ENCODE measurements around the gene YIPF6. TPM values are rescaled to one million over a fixed set of nuclear protein-coding genes. Genes with fewer than 3 reads are reported as not detected.

The YIPF6 gene
- total and polyA plus RNA-seq, 9 donors, result 8.6 to 31.7 (median 25.4) TPM

DNA sequence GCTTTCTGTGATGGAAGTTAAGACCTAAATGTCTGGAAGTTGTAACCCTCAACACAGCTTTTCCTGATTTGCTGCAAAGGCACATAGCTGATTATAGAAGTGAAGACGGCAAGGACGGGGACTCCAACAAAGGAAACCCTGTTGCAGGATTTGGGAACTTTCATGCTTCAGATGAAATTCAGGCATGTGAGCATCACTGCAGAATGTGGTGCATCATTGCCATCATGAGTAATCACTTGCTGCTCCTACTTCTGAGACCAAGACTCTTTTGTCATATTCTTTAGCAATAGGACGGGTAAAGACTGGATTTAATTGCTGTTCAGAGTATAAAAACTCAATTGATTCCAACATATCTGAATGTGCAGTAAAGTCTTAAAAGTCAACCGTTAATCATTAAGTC lies 35.8 kb downstream of the YIPF6 start:
- no peak overlapping the region for H3K4me3 ChIP-seq
- intact Hi-C loops (cut with DNase I), result no loop called here
- TF ChIP-seq, protein P1, sequence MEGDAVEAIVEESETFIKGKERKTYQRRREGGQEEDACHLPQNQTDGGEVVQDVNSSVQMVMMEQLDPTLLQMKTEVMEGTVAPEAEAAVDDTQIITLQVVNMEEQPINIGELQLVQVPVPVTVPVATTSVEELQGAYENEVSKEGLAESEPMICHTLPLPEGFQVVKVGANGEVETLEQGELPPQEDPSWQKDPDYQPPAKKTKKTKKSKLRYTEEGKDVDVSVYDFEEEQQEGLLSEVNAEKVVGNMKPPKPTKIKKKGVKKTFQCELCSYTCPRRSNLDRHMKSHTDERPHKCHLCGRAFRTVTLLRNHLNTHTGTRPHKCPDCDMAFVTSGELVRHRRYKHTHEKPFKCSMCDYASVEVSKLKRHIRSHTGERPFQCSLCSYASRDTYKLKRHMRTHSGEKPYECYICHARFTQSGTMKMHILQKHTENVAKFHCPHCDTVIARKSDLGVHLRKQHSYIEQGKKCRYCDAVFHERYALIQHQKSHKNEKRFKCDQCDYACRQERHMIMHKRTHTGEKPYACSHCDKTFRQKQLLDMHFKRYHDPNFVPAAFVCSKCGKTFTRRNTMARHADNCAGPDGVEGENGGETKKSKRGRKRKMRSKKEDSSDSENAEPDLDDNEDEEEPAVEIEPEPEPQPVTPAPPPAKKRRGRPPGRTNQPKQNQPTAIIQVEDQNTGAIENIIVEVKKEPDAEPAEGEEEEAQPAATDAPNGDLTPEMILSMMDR (IDR thresholded peaks at IDR 0.05), result no peak
- TF ChIP-seq EP300 (IDR thresholded peaks at IDR 0.05) (no peak), POLR2A (IDR thresholded peaks at IDR 0.05) (no peak)
- H3K4me1 ChIP-seq (ENCODE audit: insufficient read depth), result no peaks in the 10 kb centered on the region
- no peaks in the 10 kb centered on the region for H3K27me3 ChIP-seq
- no peaks in the 10 kb centered on the region for H3K9me3 ChIP-seq
- H3K27ac ChIP-seq, result no peak overlapping the region
- WGBS, 3 donors, result 77 to 80% (median 78%) methylated on average over 4 of the region's 4 CpGs
- no peaks in the 10 kb centered on the region for H3K36me3 ChIP-seq
- DNase-seq, result no peak

DNA sequence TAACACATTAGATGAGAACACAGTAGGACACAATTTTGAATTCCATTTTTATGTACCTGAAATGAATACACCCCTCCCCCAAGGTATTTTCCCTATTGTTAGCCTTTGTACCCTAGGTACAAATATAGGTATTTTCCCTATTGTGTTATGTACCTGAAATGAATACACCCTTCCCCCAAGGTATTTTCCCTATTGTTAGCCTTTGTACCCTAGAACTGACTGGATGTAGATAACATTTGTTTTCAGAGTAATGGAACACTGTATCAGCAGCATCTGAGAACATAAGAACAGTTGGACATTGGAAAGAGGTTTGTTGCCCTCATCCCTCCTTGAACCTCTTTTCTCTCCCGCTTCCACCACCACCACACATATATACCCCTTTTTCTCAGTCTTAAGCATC lies 37.6 kb downstream of the YIPF6 start:
- DNase-seq, result no peak
- Histone ChIP-seq H3K27me3 (no peaks in the 10 kb centered on the region), H3K4me3 (no peak overlapping the region), H3K36me3 (no peaks in the 10 kb centered on the region), H3K4me1 (ENCODE audit: insufficient read depth) (no peaks in the 10 kb centered on the region), H3K27ac (no peak overlapping the region), H3K9me3 (no peaks in the 10 kb centered on the region)
- 69 to 82% (median 81%) methylated on average over 1 of the region's 1 CpG for WGBS, 3 donors
- intact Hi-C loops (cut with DNase I), result no loop called here
- TF ChIP-seq EP300 (IDR thresholded peaks at IDR 0.05) (no peak), POLR2A (IDR thresholded peaks at IDR 0.05) (no peak)
- TF ChIP-seq, protein P1 (IDR thresholded peaks at IDR 0.05), result no peak

DNA sequence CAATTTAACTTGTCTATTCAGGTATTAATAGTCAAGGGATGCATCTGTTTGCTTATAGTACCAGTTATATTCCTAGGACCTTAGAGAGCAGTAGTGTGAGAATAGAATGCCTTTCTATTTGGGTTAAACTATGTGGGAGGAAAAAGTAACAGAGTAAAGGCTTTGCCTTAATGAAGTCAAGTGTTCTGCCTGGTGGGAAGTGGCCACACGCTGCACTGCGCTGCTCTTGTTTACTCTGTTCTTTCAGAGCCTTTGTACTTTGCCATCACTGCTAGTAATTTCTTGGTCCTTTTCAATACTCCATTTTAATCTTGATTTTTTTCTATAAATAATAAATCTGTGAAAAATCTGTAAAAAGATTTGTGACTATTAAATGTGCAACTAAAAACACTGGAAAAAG lies 38.0 kb downstream of the YIPF6 start:
- TF ChIP-seq, protein P1 (IDR thresholded peaks at IDR 0.05), result no peak
- TF ChIP-seq EP300 (IDR thresholded peaks at IDR 0.05) (no peak), POLR2A (IDR thresholded peaks at IDR 0.05) (no peak)
- intact Hi-C loops (cut with DNase I), result no loop called here
- H3K4me1 ChIP-seq (ENCODE audit: insufficient read depth), result no peaks in the 10 kb centered on the region
- no peak for DNase-seq
- no peak overlapping the region for H3K4me3 ChIP-seq
- H3K27me3 ChIP-seq, result no peaks in the 10 kb centered on the region
- H3K36me3 ChIP-seq, result no peaks in the 10 kb centered on the region
- no peaks in the 10 kb centered on the region for H3K9me3 ChIP-seq
- no peak overlapping the region for H3K27ac ChIP-seq
- 48 to 58% (median 49%) methylated on average over 2 of the region's 2 CpGs for WGBS, 3 donors

DNA sequence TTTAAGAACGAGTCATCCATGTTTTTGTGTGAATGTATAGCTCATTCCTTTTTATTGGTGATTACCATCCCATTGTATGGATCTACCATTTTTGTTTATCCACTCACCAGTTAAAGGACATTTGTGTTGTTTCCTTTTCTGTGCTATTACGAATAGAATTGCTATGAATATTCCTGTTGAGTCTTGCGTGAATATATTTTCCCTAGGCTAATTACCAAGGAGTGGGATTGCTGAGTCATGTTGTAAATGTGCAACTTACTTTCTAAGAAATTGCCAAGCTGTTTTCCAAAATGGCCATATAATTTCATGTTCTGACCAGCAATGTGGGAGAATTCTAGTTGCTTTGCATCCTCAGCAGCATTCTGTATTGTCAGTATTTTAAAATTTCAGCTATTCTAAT lies 51.3 kb downstream of the YIPF6 start:
- intact Hi-C loops (cut with DNase I), result no loop called here

More for the DNA sequence above, 51.3 kb downstream of the YIPF6 start:
- Histone ChIP-seq H3K36me3 (no peaks in the 10 kb centered on the region), H3K4me1 (ENCODE audit: insufficient read depth) (no peaks in the 10 kb centered on the region), H3K27me3 (no peaks in the 10 kb centered on the region), H3K4me3 (no peak overlapping the region), H3K27ac (no peak overlapping the region), H3K9me3 (no peaks in the 10 kb centered on the region)
- TF ChIP-seq, protein P1 (IDR thresholded peaks at IDR 0.05), result no peak
- TF ChIP-seq POLR2A (IDR thresholded peaks at IDR 0.05) (no peak), EP300 (IDR thresholded peaks at IDR 0.05) (no peak)
- no peak for DNase-seq
- WGBS, 3 donors, result 77 to 84% (median 78%) methylated on average over 3 of the region's 3 CpGs

All from ovary (tissue), 9 donors.